Measurements from ENCODE around the gene KLK2.
A peak's percentile ranks its signal among the peaks of the same experiment; 100 is the strongest.

The KLK2 gene

DNA sequence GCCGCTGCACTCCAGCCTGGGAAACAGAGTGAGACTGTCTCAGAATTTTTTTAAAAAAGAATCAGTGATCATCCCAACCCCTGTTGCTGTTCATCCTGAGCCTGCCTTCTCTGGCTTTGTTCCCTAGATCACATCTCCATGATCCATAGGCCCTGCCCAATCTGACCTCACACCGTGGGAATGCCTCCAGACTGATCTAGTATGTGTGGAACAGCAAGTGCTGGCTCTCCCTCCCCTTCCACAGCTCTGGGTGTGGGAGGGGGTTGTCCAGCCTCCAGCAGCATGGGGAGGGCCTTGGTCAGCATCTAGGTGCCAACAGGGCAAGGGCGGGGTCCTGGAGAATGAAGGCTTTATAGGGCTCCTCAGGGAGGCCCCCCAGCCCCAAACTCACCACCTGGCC is at the start of gene KLK2:
Gene KLK2, plus strand, starts transcription at position 384 of the 400 bp plus-strand sequence. CDS start 35 bp downstream, outside the sequence.
- FAIRE-seq (no peak), DNase-seq (ENCODE audit: low spot score) (no peak)

DNA sequence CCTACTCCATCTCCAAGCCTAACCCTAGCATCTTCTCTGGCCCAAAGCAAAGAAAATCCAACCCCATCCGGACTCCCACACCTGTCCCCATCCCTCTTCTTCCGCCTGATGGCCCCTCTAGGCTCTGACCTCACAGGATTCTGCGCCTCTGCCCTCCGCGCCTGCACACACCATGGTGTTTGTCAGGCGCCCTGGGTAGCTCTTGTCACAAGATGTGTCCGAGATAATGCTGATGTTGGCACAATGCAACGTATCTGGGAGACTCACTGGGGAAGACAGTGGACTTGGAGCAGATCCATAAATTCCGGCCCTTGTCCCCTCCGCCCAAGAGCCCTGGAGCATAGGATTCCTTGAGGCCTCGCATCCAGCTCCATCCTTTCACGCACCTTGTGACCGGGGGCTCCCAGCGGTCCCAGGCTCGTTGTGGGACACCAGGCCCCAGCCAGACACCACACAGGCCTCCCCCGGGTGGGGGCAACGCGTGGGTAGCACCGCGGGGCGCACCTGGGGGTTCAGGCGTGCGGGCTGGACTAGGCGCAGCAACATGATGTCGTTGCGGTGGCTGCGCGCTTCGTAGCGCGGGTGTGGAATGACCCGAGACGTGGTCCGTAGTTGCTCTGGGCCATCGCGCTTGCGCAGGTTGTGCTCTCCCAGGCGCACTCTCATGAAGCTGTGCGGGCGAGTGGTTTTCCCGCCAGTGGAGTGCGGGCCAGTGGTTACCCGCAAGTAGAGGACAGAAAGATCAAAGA is 46.6 kb upstream of the KLK2 start:
- FAIRE-seq (no peak), DNase-seq (ENCODE audit: low spot score) (no peak)

DNA sequence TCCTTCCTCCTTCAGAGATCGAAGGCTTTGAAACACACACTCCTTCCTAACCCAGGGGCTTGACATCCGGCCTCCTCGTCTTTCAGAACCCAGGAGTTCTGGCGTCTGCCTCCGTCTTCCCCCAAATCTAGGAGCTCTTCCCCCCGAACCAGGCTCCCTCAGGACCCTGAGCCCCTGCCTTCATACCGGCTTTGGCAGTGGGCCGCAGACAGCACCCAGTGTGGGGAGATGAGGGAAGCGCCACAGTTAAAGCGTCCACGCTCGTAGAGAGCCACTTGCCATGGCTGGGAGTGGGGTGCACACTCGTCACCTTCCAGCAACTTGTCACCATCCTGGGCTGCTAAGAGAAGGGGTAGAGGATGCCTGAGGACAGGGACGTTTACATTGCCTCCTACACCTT is 45.8 kb upstream of the KLK2 start:
- FAIRE-seq (no peak), DNase-seq (ENCODE audit: low spot score) (no peak)

DNA sequence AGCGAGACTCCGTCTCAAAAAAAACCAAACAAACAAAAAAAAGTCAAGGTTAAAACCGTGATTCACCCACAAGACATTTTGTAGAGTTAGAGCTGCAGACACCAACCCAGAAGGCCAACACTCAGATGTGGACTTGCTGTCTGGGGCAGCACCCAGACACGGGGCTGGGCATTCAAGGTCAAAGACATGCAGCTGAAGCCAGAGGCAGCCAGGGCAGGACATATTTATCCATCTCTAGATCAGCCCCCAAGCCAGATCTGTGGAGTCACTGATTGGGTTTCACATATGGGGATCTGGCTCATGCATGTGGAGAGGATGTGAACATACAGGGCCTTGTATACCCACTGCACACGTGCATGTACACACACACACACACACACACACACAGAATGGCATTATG is 43.4 kb upstream of the KLK2 start:
- no peak for DNase-seq (ENCODE audit: low spot score)

DNA sequence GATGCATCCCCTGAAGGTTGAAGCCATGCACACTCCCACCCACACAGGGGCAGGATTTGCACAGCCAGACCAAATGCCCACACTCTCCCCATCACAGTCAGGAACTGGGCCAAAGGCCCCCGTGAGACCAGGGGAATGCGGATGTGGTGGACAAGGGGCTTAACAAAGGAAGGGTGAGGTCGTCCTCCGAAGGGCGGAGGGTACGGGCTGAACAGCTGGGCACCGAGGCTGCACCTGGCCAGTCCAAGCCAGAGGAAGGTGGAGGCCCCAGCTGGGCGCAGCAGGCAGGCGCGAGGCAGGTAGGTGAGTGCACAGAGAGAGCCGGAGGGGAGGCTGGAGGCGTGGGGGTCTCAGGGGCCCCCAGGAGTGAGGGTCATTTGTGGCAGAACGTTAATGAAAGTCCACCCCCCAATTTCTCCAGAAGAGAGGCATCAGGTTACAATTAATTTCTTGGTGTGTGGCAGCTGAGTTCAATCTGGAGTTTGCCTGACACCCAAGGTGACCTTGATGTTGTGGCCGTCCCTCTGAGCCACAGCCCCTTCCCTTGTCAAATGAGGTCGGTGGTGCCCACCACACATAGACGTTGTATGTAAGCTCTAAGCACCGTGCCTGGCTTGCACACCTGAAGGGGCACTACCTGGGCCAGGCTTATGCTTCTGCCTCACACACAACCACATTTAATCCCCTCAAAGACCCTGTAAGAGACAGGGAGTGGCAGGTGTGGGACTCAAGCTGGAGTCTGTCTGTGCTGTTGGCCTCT is 42.8 kb upstream of the KLK2 start:
- DNase-seq (ENCODE audit: low spot score) (peak; percentile 18), FAIRE-seq (peak; percentile 77)

More for the DNA sequence above, 43.4 kb upstream of the KLK2 start:
- no peak for FAIRE-seq

DNA sequence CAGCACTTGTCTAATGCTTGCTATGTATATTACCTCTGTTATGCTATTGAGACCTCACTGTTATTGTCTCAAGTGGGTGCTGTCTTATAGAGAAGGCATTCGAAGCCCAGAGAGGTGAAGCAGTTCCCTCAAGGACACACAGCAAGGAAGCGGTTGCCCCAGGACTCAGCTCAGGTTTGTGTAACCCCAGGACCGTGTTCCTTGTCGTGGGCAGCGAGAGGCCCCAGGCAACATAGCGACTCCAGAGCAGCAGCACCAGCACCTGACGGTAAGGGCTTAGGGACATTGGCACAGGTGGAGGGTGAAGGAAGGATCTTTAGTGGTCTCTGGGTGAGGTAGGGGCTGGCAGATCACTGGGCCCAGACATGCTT is 42.2 kb upstream of the KLK2 start:
- DNase-seq (ENCODE audit: low spot score), result no peak
- no peak for FAIRE-seq

DNA sequence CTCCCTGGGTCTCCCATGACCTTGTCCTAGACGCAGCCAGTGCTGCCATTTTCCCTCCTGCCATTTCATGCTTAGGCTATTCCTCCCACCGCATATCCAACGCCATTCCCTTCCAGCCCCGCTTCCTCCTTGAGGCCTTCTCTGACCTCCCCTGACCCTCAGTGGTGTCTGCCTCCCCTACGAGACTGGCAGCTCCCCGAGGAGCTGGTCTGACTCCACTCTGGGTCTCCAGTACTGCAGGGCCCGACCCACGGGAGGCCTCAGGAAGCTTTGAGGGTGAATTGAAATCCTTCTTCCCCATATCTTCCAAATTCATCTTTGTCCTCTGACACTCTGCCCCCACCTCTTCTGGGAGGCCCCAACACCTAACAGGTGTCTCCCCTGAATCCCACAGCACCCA is 40.6 kb upstream of the KLK2 start:
- no peak for DNase-seq (ENCODE audit: low spot score)
- FAIRE-seq, result no peak

DNA sequence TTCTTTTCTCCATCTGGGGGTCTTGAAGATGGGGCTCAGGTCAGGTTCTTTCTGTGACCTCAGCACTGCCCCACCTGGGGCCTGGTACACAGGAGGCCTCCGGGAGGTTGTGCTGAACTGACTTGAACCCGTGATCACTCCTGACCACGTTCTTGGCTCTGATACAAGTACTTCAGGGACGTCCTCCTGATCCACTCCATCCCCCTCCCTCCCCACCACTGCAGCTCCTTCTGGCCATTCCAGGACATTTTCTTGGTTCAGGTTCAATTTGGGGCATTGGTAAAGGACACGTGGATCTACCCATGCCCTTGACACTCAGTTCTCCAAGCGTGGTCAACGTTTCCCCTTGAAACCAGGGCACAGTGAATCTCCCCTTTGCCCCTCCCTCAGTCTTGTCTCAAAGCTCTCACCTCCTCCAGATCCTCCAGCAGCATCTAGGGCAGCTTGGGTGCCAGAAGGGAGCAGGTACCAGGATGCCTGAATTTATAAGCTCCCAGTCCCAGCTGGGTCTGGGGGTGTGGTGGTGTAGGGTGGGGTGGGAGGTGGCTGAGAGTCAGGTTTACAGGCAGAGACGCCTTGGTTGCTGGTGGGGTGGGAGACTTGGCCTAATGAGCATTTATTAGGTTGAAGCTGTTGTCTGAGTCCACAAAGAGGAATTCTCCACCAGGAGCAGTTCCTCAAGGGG is 40.0 kb upstream of the KLK2 start, which contains the start of gene KLK15:
Gene KLK15, minus strand, starts transcription at position 458 of the 685 bp plus-strand sequence. CDS start 2,082 bp downstream, outside the sequence.
- DNase-seq (ENCODE audit: low spot score) (no peak), FAIRE-seq (no peak)

DNA sequence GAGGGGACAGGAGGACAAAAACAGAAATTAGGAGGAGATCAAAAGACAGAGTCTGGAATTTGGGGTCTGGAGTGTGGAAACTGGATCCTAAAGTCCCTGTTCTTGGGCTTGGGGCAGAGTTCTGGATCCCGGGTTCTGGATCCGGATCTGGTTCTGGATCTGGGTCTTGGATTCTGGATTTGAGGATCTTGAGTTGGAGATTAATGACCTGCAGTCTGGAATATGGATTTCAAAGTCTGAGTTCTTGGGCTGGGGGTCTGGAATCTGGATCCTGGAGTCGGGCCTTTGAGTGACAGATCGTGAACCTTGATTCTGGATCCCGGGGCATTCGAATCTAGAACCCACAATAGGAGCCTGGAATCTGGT is 39.5 kb upstream of the KLK2 start:
- no peak for FAIRE-seq
- DNase-seq (ENCODE audit: low spot score), result no peak

DNA sequence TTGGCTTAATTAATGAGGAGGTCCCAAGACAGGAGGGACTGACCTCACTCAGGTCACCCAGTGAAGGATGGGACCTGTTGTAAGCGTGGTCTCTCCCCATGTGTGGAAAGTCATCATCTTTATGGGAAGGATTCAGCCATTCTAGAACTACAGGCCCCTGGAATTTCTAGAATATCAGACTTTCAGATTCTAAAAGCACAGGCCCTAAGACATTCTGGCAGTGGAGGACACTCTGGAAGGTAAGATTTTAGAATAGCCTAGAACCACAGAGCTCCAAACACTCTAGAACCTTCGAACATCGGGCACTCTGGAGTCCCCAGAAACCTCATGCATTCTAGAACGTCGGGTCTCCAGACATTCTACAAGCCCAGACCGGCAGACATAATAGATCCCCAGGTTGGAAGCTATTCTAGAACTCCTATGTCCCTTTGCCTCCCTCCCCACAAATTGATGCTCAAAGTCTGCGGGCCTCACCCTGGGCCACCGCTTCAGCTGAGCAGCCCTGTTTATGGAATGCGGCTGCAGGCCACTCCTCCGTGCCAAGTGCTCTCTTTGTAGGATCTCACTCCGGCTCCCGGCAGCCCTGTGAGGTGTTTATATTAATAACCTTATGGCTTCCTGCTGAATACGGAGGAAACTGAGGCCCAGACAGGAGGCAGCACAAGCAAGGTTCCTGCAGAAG is 38.0 kb upstream of the KLK2 start:
- FAIRE-seq, result no peak
- DNase-seq (ENCODE audit: low spot score), result peak; percentile 59

DNA sequence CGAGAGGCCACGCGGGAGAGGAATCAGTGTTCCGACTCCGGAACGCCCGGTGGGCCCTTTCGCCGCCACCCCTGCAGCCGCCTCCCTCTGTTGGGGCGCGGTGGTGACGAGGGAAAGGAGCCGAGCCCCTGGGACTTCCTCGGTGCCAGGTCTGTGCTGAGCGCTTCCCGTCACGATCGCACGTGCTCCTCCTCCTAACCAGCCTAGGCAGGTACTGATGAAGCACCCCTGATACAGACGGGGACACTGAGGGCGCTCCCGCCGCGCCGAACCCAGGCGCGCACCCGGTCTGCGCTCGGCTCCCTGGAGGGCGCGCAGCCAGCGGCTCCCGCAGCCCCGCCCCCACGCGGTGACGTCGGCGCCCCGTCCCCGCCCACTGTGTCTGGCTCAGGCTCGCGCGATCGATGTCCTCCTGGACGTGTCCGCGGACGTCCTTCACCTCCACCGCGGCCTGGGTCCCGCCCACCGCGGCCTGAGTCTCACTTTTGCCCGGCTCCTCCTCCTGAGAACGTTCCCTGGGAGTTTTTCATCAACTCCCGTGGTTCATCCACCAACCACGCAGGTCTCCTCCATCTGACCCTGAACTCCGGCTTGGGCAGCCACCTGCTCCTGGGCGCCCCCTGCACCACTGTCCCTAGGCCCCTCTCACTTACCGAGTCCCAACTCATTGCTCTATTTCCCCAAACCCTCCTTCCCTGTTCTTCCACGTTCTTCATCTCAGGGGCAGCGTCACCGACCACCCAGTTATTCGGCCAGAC is 37.3 kb upstream of the KLK2 start:
- DNase-seq (ENCODE audit: low spot score) (peak; percentile 94), FAIRE-seq (peak; percentile 95)

DNA sequence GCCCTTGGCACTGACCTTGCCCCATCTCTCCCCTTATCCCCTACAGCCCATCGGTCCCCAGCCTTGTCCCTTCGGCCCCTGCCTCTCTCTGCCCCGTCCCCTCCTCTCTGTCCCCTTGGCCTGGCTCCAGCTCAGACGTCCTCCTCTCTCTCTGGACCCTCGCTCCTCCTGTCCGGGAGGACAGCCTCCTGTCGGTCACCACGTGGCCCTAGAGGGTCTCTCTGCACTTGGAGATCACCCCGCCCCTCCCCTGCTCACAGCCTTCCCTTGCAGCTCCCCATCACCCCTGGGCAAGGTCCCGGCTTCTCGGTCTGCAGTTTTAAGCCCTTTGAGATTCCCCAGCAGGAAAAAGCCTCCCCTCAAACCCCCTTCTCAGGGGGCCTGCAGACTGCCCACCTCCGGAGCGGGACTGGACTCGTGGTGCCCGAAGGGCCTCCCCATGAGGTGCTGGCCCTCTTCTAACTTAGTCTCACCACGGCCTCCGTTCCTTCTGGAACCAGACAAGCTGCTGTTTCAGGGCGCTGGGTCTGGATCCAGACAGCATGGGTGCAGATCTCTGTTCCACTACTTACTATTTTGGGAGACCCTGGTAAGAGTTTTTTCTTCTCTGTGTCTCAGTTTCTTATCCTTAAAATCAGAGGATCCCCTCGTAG is 36.6 kb upstream of the KLK2 start:
- DNase-seq (ENCODE audit: low spot score), result no peak
- FAIRE-seq, result no peak

DNA sequence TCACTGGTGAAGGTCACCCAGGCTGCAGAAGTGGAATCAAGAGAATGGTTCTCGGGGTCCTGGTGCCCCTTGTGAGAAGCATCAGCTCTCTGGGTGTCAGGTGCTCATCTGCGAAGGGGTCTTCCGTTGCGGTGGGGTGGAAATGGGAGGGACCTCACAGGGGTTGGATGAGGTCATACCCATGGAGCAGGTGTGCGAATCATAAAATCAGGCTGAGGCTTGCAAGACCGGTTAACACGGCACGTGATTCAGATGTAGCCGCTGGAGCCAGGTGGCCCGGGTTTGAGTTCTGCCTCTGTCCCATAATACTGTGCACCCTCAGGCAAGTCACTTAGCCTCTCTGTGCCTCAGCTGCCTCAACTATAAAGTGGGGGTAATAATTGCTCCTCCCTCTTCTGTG is 35.9 kb upstream of the KLK2 start:
- DNase-seq (ENCODE audit: low spot score), result no peak
- FAIRE-seq, result no peak

DNA sequence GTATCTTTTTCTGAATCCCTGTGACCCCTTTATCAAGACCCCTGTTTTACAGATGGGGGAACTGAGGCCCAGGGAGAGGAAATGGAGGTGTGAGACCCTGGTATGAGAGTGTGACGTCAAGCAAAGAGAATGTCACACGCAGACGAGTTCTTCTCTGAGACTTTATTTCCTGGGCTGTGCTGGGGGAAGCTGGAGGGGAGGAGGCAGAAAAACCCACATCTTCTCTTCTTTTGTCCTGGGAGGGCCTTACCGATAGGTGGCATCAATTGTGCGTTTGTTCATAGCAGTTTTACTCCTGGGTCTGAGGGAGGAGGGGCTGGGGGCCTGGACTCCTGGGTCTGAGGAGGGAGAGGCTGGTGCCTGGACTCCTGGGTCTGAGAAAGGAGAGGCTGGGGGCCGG is 35.0 kb upstream of the KLK2 start:
- FAIRE-seq, result no peak
- peak; percentile 59 for DNase-seq (ENCODE audit: low spot score)

DNA sequence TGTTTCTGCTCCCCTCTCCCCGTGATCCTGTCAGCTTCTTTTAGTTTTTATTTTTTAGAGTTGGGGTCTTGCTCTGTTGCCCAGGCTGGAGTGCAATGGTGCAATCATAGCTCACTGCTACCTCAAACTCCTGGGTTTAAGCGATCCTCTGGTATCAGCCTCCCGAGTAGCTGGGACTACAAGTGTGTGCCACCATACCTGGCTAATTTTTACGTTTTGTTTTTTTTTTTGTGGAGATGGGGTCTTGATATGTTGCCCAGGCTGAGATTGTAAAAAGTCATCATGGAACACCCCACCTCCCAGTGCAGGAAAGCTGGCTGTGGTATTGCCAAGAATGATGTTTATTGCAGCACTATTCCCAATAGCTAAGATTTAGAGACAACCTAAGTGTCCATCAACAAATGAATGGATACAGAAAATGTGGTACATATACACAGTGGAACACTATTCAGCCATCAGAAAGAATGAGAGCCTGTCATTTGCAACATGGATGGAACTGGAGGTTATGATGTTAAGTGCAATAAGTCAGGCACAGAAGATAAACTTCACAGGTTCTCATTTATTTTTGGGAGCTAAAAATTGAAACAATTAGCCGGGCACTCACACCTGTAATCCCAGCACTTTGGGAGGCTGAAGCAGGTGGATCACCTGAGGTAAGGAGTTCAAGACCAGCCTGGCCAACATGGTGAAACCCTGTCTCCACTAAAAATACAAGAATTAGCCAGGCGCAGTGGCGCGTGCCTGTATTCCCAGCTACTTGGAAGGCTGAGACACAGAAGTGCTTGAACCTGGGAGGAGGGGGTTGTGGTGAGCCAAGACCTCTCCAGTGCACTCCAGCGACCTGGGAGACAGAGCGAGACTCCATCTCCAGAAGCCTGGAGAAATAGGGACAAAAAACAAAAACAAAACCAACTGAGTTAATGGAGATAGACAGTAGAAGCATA is 33.3 kb upstream of the KLK2 start:
- FAIRE-seq (no peak), DNase-seq (ENCODE audit: low spot score) (no peak)

DNA sequence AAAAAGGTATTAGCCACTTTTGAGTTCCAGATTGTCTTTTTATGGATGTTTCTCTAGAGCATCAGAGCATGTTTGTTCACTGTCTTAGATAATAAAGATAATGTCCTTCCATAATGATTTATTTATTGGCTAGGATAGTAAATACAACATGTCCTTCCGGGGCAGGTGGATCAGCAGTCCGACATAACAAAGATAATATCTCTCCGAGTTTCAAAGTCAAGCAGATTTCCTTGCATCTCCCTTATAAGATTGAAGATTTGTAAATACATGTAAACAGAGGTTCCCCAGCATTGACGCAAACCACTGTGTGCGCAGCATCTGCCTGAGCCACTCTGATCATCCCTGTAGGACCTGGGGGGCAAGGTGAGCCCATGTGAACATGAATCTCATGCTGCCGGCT is 31.1 kb upstream of the KLK2 start:
- FAIRE-seq (no peak), DNase-seq (ENCODE audit: low spot score) (no peak)

DNA sequence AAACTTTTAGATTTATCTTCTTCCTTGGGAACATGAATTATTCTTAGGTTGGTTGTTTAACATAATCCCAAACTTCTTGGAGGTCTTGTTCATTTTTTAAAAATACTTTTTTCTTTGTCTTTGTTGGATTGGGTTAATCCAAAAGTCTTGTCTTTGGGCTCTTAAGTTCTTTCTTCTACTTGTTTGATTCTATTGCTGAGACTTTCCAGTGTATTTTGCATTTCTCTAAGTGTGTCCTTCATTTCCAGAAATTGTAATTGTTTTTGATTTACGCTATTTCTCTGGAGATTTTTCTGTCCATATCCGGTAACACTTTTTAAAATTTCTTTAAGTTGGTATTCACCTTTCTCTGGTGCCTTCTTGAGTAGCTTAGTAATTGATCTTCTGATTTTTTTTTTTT is 30.0 kb upstream of the KLK2 start:
- FAIRE-seq (no peak), DNase-seq (ENCODE audit: low spot score) (no peak)

DNA sequence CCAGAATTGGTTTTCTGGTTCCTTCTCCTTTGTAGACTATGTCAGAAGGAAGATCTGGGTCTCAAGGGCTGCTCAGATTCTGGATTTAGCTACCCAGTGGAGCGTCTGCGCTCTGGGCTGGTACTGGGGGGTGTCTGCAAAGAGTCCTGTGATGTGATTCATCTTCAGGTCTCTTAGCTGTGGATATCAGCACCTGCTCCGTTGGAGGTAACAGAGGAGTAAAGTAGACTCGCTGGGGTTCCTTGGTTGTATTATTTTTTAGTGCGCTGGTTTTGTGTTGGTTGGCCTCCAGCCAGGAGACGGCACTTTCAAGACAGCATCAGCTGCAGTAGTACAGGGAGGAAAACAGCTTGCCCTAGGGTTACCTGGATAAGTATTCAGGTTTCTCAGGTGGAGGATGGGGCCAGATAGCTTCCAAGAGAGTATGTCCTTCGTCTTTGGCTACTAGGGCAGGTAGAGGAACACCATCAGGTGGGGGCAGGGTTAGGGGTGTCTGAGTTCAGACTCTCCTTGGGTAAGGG is 29.5 kb upstream of the KLK2 start:
- FAIRE-seq (no peak), DNase-seq (ENCODE audit: low spot score) (no peak)

DNA sequence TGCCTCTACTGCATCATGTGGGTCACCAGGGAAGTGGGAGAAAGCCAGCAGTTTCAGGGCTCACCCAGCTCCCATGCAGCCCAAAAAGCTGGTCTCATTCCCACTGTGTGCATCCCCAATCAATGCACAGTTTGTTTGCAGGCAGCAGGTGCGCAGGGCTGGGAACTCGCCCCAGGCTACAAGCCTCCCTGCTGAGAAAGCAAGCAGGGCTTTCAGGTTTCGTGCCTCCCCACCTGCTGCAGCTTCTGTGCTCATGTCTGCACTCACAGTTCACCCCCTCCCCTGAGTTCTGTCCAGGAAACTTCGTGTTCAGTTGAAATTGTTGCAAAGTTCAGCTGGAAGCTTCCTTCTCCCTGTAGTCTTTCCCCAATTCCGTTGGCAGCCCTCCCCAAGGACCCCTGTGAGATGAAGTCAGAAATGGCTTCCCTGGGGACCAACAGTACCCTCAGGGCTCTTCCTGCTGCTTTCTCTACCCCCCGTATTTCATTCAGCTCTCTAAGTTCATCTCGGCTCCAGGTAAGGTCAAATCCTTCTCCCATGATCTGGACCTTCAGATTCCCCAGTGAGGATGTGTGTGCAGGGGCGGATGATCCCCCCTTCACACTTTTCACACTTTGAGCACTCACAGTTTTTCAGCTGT is 28.8 kb upstream of the KLK2 start:
- FAIRE-seq (no peak), DNase-seq (ENCODE audit: low spot score) (no peak)

All from urothelium cell line (cell line).